ENCODE results near the gene MS4A15. TPM values are rescaled to one million over a fixed set of nuclear protein-coding genes. Genes with fewer than 3 reads are reported as not detected.
"Not testable (repeated sequence)": the region's sequence is repeated elsewhere in the genome, so short reads cannot be mapped to it uniquely, and the experiment has no call there.

The MS4A15 gene
- total RNA-seq, 1 donor from 2014 or later = under 0.01 TPM

DNA sequence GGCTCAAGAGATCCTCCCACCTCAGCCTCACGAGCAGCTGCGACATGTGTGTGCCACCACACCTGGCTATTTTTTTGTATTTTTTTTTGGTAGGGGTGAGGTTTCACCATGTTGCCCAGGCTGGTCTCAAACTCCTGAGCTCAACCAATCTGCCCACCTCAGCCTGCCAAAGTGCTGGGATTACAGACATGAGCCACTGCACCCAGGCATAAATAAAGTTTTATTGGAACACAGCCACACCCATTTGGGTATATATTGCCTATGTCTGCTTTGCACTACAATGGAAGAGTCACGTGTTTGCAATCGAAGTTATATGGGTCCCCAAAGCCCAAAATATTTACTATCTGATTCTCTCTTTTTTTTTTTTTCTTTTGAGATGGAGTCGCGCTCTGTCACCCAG lies 1.8 kb upstream of the MS4A15 start:
- DNase-seq (ENCODE audit: low read depth in 2 of 2) = no peak

DNA sequence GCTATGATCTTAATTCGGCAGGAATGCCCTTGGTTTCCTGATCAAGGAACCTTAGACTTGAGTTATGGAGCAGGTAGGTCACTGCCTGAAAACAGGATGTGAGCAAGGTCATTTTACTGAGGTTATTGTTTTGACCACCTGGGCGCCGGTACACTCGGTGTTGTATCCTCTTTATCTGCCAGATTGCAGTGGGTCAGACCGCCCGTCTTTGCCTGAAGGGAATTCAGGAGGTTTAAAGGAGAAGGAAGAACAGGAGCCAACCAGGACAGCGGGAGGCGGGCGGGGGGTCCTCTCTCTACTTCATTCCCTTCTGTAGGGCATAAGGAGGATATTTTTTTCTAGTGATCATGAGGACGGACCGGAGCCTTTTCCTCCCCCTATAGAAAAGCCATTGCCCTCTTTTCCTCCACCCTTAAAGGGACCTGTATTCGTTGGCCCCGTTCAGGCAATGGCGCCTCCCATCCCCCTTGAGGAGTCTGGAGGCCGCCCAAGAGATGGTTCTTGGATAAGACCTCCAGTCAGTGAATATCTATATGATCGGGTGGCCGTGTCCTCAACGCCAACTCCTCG lies 649 bp downstream of the MS4A15 start:
- DNase-seq (ENCODE audit: low read depth in 2 of 2) = no peak

GRCh38 chr11:60758671-60759070 lies 2.0 kb downstream of the MS4A15 start:
- not testable (repeated sequence) for DNase-seq (ENCODE audit: low read depth in 2 of 2)

DNA sequence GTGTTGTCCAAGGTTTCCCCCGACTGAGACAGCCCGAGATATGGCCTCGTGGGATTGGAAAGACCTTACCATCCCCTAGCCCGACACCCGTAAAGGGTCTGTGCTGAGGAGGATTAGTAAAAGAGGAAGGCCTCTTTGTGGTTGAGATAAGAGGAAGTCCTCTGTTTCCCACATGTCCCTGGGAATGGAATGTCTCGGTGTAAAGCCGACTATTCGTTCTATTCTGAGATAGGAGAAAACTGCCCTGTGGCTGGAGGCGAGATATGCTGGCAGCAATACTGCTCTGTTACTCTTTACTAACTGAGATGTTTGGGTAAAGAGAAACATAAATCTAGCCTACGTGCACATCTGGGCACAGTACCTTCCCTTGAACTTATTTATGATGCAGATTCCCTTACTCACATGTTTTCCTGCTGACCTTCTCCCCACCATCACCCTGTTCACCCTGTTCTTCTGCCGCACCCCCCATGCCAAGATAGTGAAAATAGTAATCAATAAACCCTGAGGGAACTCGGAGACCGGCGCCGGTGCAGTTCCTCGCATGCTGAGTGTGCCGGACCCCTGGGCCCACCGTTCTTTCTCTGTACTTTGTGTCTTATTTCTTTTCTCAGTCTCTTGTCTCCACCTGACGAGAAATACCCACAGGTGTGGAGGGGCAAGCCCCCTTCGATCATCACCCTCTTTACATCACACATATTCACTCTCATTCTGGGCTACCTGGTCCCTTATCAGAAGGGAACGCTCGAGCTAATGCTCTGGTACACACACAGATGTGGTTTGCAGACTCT lies 3.0 kb downstream of the MS4A15 start:
- not testable (repeated sequence) for DNase-seq (ENCODE audit: low read depth in 2 of 2)

DNA sequence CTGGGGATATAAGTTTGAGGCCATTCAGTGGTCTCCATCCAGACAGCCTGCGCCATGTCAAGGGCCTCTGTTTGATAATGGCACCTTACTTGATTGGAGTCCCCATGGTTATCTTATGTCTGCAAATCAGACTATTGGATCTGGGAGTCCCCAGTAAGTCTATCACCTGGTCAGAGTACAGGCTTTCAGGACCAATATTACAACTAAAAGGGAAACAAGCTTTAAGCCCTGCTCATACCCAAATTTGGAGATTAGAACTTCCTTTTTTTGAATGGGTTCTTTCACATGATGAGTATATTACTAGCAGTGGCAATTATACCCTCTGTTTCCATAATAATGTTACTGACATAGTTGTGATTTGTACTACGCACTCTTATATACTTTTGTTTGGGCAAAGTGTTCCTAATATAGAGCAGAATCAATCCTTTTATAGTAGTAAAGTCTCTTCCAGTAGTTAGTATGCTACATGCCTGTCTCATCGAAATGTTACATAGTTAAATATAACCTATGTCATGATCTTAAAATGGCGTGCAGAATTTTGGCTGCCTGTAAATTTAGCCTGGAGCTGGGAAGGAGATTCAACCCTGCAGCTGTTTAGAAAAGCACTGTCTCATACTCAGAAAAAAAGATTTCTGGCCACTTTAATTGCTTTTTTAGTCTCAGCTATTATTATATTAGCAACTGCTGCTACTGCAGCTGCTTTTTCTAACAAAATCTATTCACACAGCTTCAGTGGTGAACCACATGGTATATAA lies 4.9 kb downstream of the MS4A15 start:
- DNase-seq (ENCODE audit: low read depth in 2 of 2) = no peak

- DNase-seq (ENCODE audit: low read depth in 2 of 2) = peak in 1 of 2 donors; percentile 11
Measured at GRCh38 chr11:60762851-60763691, 6.4 kb downstream of the MS4A15 start.

- DNase-seq (ENCODE audit: low read depth in 2 of 2) = no peak
Measured at GRCh38 chr11:60763692-60764369, 7.2 kb downstream of the MS4A15 start.

DNA sequence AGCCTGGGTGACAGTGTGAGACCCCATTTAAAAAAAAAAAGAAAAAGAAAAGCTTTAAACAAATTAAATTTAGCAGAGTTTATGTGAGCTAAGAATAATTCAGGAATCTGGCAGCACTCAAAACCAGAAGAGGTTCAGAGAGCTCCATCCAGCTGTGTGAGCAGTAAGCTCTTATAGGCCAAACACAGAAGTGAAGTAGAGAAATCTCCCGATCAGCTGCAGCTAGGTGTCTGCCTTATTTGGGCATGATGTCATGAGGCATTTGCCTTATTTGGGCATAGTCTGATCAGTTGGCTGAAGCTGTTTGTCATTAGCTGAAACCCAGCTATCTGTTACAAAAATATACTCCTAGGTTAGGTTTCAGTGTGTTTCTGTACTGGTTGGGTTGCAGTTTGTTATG lies 8.2 kb downstream of the MS4A15 start:
- DNase-seq (ENCODE audit: low read depth in 2 of 2) = no peak

DNA sequence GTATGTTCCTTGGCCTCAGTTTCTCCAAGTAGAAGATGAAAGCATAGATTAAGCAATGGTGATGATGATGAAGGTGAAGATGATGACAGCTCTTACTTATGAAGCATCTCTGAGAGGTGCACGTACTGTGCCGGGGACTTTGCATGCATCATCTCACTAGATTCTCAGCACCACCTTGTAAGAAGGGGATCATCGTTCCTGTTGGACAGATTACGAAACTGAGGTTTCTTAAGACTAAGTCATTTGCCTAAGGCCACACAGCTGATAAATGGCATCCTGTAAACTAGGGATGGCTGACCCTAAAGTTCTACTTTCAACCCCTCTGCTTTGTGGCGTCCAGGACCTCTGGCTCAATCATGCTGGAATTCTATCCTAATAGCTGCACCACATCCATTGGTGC lies 8.7 kb downstream of the MS4A15 start:
- no peak for DNase-seq (ENCODE audit: low read depth in 2 of 2)

- no peak for DNase-seq (ENCODE audit: low read depth in 2 of 2)
Measured at GRCh38 chr11:60766547-60766946, 9.9 kb downstream of the MS4A15 start.

DNA sequence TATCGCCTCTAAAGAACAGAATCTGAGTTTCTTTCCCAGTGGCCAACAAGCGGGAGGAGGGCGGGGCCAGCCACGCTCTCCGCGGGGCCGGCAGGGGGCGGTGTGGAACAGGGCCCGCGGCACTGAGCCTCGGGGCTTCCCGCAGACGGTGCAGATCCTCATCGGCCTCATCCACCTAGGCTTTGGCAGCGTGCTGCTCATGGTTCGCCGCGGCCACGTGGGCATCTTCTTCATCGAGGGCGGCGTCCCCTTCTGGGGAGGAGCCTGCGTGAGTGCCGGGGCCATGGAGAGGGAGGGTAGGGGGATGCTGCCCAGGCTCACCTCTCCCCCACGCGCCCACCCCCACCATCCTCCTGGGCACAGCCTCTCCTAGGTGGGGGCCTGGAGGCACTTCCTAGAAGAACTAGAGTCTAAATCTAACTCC lies 10.7 kb downstream of the MS4A15 start:
- peak in 1 of 2 donors; percentile 17 for DNase-seq (ENCODE audit: low read depth in 2 of 2)

DNA sequence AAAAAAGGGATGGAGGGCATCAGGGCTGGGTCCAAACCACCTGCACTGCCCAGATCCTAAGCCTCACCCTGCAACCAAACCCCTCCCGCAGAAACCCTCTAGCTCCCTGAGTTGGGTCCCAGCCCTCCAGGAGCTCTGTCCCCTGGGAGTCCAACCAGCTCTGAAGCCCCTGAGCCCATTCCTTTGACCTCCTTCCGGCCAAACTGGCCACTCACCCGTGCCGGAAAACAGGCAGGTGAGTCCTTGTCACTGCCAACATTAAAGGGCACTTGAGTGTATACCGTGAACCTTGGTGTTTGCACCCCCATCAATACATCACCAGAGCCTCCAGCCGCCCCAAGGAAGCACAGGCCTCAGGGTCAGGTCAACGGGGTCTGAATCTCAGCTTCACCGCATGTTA lies 11.5 kb downstream of the MS4A15 start:
- DNase-seq (ENCODE audit: low read depth in 2 of 2) = no peak

GRCh38 chr11:60769273-60769672 lies 12.6 kb downstream of the MS4A15 start:
- no peak for DNase-seq (ENCODE audit: low read depth in 2 of 2)

DNA sequence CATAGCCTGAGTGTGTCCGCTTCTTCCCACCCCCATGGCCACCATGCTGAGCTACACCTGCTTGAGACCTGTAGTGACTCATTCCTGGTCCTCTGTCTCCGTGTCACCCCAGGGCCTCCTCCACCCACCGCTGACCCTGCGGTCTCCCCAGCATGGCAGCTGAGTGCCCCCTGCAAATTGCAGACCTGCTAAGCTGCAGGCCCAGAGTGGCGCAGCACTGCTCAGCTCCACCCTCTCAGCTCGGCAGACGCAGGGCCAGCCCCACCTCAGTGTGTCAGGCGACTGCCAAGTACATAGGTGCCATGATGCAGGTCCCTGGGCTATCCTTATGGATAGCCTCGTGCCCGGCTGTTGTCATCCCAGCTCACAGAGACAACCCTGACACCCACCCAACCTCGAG lies 13.1 kb downstream of the MS4A15 start:
- no peak for DNase-seq (ENCODE audit: low read depth in 2 of 2)

GRCh38 chr11:60771146-60771545 lies 14.5 kb downstream of the MS4A15 start:
- no peak for DNase-seq (ENCODE audit: low read depth in 2 of 2)

GRCh38 chr11:60771879-60772525 lies 15.3 kb downstream of the MS4A15 start:
- DNase-seq (ENCODE audit: low read depth in 2 of 2) = peak in 1 of 2 donors; percentile 56

- DNase-seq (ENCODE audit: low read depth in 2 of 2) = no peak
Measured at GRCh38 chr11:60772666-60773065, 16.0 kb downstream of the MS4A15 start.

DNA sequence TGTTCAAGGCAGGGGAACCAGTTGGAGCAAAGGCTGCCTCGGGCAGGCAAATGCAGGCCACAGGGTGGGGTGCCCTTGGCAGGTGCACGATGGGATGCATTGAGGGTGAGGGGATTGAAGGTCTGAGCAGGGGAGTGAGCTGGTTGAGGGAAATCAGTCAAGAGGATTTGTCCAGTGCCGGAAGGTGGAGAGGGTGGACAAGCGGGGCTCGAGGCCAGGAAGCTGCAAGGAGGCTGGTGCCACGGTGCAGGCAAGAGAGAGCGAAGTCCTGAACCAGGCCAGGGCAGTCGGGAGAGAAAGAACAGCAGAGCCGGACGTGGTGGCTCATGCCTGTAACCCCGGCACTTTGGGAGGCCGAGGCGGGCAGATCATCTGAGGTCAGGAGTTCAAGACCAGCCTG lies 18.1 kb downstream of the MS4A15 start:
- DNase-seq (ENCODE audit: low read depth in 2 of 2) = no peak

GRCh38 chr11:60775420-60775961 lies 18.8 kb downstream of the MS4A15 start:
- DNase-seq (ENCODE audit: low read depth in 2 of 2) = peak; percentile 82 to 93

DNA sequence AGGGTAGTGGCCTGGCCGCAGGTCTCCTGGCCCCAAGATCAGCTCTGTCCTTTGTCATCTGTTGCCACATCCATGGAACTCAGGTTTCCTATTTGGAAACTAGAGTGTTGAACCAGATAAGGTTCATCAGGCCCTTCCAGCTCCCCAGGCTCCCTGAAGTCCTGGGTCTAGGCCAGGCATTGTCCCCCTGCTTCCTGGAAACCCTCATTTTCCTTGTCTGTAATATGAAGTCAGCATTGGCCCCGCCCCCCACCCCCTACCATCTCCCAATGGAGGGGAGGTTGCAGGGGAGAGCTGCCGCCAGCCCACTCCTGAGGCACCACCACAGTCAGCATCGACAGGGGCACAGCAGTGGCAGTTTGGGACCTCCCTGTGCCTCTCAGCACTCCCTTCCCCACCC lies 19.5 kb downstream of the MS4A15 start:
- DNase-seq (ENCODE audit: low read depth in 2 of 2) = peak in 1 of 2 donors; percentile 53
